Measurements from ENCODE around the gene PKNOX1.
"Not testable (repeated sequence)": the region's sequence is repeated elsewhere in the genome, so short reads cannot be mapped to it uniquely, and the experiment has no call there.

PKNOX1 gene

GRCh38 chr21:42956824-42957630, 17.3 kb upstream of the PKNOX1 start:
- DNase-seq = peak; percentile 49

GRCh38 chr21:42958122-42958521, 16.2 kb upstream of the PKNOX1 start:
- not testable (repeated sequence) for DNase-seq

- DNase-seq = no peak
Observed at GRCh38 chr21:42959728-42960127, 14.6 kb upstream of the PKNOX1 start.

- DNase-seq = no peak
Observed at GRCh38 chr21:42962380-42963007, 11.9 kb upstream of the PKNOX1 start.

- no peak for DNase-seq
Observed at GRCh38 chr21:42964086-42964485, 10.3 kb upstream of the PKNOX1 start.

- no peak for DNase-seq
Observed at GRCh38 chr21:42964546-42965210, 9.7 kb upstream of the PKNOX1 start.

DNA sequence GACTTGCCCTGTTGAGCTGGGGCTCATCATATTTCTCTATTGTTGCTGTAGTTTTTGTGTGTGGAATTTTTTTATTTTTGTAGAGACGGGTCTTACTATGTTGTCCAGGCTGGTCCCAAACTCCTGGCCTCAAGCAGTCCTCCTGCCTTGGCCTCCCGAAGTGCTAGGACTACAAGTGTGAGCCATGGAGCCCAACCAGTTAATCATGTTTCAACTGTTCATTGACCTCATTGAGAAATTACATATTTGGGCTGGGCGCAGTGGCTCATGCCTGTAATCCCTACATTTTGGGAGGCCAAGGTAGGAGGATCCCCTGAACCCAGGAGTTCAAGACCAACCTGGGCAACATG, 9.2 kb upstream of the PKNOX1 start:
- no peak for DNase-seq

DNA sequence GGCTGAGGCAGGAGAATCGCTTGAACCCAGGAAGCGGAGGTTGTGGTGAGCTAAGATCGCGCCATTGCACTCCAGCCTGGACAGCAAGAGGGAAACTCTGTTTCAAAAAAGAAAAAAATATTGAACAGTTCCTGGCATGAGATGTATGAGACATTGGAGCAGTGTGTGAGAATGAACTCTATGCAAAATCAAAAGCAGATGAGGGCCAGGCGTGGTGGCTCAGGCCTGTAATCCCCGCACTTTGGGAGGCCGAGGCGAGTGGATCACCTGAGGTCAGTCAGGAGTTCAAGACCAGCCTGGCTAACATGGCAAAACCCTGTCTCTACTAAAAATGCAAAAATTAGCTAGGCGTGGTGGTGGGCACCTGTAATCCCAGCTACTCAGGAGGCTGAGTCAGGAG, 6.7 kb upstream of the PKNOX1 start:
- not testable (repeated sequence) for DNase-seq

DNA sequence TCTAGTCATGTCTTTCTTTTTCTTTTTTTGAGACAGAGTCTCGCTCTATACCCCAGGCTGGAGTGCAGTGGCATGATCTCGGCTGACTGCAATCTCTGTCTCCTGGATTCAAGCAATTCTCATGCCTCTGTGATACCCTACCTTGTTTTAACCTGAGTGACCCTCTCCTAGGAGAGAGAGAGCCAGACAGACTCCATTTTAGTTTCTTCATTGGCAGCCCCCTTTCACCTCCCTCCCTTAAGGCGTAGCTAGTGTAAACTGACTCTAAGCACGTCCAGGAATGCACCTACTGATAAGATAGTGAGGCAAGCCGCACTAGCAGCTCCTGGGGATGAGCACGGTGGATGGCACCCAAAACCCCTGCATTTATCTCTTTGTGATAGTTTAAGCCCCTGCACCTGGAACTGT, 5.2 kb upstream of the PKNOX1 start:
- no peak for DNase-seq

GRCh38 chr21:42970946-42971653, 3.3 kb upstream of the PKNOX1 start:
- DNase-seq = no peak

DNA sequence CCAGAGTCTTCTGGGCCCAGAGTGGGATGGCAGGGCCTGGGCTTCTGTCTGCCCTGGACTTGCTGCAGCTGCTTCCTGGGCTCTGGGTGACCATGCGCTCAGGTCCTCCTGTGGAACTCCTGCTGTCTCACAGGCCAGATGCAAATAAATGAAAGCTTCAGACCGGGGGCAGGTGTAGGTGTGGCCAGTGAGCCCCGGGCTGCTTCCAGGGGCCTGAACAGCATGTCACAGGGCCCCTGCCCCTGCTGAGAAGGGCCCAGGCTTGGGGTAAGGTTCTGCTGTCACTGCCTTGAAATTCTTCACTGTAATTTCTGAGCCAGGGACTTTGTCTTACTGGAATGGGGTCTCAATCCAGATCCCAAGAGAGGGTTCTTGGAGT, 2.5 kb upstream of the PKNOX1 start:
- no peak for DNase-seq

- DNase-seq = no peak
Observed at GRCh38 chr21:42973309-42973990, 912 bp upstream of the PKNOX1 start.

DNA sequence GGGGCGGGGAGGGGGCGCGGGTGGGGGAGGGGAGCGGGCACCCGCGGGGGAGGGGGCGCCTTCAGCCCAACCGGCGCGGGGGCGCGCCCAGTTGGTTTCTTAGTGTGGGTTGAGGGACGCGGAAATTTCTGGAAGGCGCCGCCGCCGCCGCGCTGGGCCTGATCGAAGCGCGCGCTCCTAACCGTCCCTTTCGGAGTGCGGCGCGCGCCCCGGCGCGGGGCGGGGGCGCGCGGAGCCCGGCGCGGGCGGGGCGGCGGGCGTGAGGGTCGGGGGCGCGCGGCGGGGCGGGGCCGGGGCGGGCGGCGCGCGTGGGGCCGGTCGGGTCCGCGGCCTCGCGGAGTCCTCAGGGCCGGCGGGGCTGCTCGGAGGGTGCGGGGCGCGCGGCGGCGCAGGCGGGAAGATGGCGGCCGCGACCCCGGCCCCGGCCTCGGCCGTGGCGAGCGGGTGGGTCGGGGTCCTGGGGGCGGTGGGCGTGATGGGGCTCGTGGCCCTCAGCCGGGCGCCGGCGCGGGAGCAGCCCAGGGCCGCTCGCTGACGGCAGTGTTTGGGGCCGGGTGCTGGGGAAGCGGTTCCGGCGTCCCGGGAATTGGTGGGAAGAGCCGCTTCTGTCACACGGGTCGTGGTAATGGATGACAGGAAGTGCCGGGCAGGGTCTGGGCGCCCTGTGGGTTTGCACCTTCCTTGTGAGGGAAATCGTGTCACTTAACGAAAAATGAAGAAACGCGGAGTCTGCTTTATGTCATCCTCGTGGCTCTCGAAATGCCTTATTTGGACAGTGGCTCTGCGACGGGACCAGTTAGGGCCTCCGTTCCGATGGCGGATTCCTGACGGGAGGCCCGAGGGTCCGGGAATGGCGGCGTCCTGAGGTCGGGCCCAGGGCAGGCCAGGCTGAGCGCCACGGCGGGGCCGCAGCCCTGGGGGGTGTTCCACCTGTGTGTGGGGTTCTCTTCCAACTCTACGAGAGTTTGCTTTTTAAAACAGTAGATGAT, 764 bp downstream of the PKNOX1 start:
- DNase-seq = peak; percentile 70

DNA sequence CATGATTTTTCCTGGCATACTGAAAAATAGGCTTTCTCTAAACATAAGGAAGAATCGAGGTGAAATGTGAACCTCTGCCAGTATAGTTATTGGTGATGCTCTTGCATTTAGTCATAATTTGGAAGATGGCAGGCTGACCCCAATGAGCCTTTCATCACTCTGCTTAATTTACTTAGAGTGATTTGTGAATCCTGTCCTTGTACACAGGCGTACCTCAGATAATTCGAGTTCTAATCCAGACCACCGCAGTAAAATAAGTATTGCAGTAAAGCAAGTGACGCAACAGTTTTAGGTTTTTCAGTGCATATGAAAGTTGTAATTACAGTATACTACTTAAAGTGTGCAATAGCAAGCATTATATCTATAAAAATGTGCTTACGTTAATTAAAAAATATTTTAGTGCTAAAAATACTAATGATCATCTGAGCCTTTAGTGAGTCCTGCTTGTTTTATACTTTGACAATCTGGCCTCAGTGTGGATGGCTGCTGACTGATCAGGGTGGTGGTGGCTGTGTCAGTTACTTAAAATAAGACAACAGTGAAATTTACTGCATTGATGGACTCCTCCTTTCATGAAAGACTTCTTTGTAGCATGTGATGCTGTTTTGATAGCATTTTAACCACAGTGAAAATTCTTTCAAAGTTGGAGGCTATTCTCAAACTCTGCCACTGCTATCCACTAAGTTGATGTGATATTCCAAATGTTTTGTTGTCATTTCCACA, 1.7 kb downstream of the PKNOX1 start:
- DNase-seq = no peak

- DNase-seq = no peak
Observed at GRCh38 chr21:42980312-42981213, 6.2 kb downstream of the PKNOX1 start.

DNA sequence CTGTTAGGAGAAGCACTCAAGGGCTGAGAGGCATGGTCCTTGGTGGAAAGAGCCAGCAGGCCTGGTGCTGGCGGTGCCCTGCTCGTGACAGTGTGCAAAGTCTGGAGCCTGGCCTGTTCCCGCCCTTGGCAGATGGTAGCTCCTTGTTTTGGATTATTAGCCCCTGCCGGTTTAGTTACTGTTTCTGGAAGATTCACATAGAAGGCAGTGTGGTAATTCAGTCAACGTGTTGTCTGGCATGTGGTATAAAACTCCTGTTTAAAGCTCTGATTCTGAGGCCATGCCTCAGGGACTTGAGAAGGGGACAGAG, 6.8 kb downstream of the PKNOX1 start:
- DNase-seq = no peak

DNA sequence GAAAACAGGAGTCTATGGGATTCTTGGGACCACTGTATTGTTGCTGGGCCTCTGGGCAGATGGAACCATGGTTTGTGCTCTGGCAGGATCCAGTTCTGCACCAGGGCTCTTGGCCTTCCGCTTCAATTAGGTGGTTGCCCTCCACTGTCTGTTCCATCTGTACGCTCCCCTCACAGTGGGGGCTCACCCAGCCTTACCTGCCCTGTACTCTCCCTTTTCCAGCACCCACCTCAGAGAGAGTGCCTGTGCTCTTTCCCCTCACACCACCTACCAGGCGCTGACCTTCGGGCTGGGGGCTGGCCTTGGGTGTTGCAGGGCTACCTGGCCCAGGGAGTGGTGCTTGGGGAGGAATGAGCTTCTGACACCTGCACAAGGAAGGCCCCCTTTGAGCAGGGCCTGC, 7.5 kb downstream of the PKNOX1 start:
- no peak for DNase-seq

GRCh38 chr21:42983103-42983502, 8.7 kb downstream of the PKNOX1 start:
- no peak for DNase-seq

- no peak for DNase-seq
Observed at GRCh38 chr21:42983869-42984268, 9.5 kb downstream of the PKNOX1 start.

Data from effector CD8-positive, alpha-beta T cell (primary cell).